ENCODE data around the gene UROD.
"Not testable (repeated sequence)": the region's sequence is repeated elsewhere in the genome, so short reads cannot be mapped to it uniquely, and the experiment has no call there.

Gene UROD

DNA sequence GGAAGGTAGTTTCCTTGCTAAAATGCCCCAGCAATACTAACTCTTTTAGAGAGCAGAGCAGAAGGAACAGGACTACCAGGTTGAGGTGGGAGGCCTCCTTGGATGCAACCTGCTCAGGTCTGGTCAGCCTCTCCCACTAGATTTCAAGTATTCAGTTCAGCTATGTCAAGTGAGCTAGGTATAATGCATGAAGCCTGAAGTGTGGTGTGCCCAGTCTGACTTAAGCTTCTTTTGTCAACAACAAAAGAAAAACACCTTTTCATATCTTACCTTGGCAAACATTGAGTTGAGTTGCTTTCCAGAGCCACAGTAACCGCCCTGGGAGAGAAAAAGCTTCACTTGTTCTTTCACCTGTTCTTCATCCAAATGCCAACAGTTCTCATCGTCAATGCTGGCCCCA, 47.8 kb downstream of the UROD start:
- Histone ChIP-seq H3K4me1 (ENCODE audit: control insufficient read depth in 5 of 5, insufficient read depth in 5 of 5, low read length in 5 of 5) (no peaks in the 10 kb centered on the region), H3K9me3 (ENCODE audit: control insufficient read depth in 5 of 5, low read length in 5 of 5) (no peaks in the 10 kb centered on the region), H3K4me3 (ENCODE audit: low read depth in 1 of 5, low read length in 5 of 5) (no peak overlapping the region), H3K27ac (ENCODE audit: low read depth, low read length) (no peak overlapping the region), H3K36me3 (ENCODE audit: control insufficient read depth in 5 of 5, insufficient read depth in 5 of 5, low read length in 5 of 5) (peaks cover 0 to 3% (median 0%) of the 10 kb centered on the region in 5 donors), H3K9ac (ENCODE audit: low read length in 5 of 5) (no peak overlapping the region), H3K27me3 (ENCODE audit: control insufficient read depth in 5 of 5, insufficient read depth in 4 of 5, low read length in 5 of 5) (no peaks in the 10 kb centered on the region)

DNA sequence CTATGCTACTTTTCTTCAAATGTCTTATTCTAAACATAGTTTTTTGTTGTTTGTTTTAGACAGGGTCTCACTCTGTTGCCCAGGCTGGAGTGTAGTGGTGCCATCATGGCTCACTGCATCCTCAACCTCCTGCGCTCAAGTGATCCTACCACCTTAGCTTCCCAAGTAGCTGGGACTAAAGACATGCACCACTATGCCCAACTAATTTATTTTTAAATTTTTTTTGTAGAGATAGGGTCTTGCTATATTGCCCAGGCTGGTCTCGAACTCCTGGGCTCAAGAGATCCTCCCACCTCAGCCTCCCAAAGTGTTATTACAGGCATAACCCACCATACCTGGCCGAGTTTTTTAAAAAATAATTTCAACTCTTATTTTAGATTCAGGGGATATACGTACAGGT, 50.4 kb downstream of the UROD start:
- not testable (repeated sequence) for H3K9ac ChIP-seq (ENCODE audit: low read length in 5 of 5); H3K27ac ChIP-seq (ENCODE audit: low read depth, low read length); H3K4me3 ChIP-seq (ENCODE audit: low read depth in 1 of 5, low read length in 5 of 5); H3K36me3 ChIP-seq (ENCODE audit: control insufficient read depth in 5 of 5, insufficient read depth in 5 of 5, low read length in 5 of 5); H3K4me1 ChIP-seq (ENCODE audit: control insufficient read depth in 5 of 5, insufficient read depth in 5 of 5, low read length in 5 of 5); H3K9me3 ChIP-seq (ENCODE audit: control insufficient read depth in 5 of 5, low read length in 5 of 5); H3K27me3 ChIP-seq (ENCODE audit: control insufficient read depth in 5 of 5, insufficient read depth in 4 of 5, low read length in 5 of 5)

DNA sequence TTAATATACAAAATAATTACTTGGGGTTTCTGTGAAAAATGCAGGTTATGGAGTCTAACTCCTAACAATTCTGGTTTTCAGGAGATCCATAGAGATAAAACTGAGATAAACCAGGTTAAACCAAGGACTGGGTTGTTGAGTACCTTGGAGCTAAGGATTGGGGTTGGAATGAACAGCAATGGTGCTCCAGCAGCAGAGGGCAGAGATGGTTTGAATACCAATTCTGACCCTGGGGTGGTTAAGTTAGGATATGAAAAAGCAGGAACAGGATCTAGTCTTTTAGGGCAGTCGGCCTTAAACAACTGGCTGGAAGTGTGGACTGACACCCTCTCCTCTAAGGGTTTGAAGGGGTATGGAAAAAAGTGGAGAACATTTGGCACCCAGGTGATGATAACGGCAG, 53.0 kb downstream of the UROD start:
- Histone ChIP-seq H3K27me3 (ENCODE audit: control insufficient read depth in 5 of 5, insufficient read depth in 4 of 5, low read length in 5 of 5) (no peaks in the 10 kb centered on the region), H3K9me3 (ENCODE audit: control insufficient read depth in 5 of 5, low read length in 5 of 5) (no peaks in the 10 kb centered on the region), H3K27ac (ENCODE audit: low read depth, low read length) (no peak overlapping the region), H3K9ac (ENCODE audit: low read length in 5 of 5) (no peak overlapping the region), H3K4me1 (ENCODE audit: control insufficient read depth in 5 of 5, insufficient read depth in 5 of 5, low read length in 5 of 5) (no peaks in the 10 kb centered on the region), H3K4me3 (ENCODE audit: low read depth in 1 of 5, low read length in 5 of 5) (no peak overlapping the region), H3K36me3 (ENCODE audit: control insufficient read depth in 5 of 5, insufficient read depth in 5 of 5, low read length in 5 of 5) (no peaks in the 10 kb centered on the region)
